ENCODE data around the gene MCU. TPM values are rescaled to one million over a fixed set of nuclear protein-coding genes. Genes with fewer than 3 reads are reported as not detected.

The MCU gene
- total RNA-seq, 1 donor from 2014 or later: 44.7 TPM

- DNase-seq (ENCODE audit: extremely low spot score in 2 of 2): no peak
- Histone ChIP-seq H3K27me3 (no peaks in the 10 kb centered on the region), H3K9me3 (no peaks in the 10 kb centered on the region), H3K27ac (no peak overlapping the region), H3K4me1 (no peaks in the 10 kb centered on the region), H3K4me3 (no peak overlapping the region), H3K36me3 (no peaks in the 10 kb centered on the region)
- TF ChIP-seq CTCF (IDR thresholded peaks at IDR 0.05): no peak
- no peak for TF ChIP-seq POLR2AphosphoS5 (IDR thresholded peaks at IDR 0.05; ENCODE audit: insufficient read depth in 1 of 2, low read depth in 1 of 2)
- no peak for TF ChIP-seq POLR2A (IDR thresholded peaks at IDR 0.05)
- intact Hi-C loops (cut with DNase I): no loop called here
Measured at GRCh38 chr10:72904806-72905205, 212.9 kb downstream of the MCU start.

DNA sequence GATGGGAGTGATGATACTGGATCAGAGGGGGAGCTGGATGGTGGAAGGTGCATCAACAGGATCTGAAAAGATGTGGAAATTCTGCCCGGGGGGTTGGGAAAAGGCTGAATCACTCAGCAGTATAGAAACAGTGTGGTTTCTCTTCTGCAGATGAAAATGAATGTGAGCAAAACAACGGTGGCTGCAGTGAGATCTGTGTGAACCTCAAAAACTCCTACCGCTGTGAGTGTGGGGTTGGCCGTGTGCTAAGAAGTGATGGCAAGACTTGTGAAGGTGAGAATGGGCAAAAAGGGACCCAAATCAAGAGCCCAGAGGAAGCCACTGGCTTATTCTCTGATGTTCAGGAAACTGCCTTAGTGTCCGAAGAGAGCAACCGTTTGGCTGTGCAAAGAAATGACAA lies 214.5 kb downstream of the MCU start:
- Histone ChIP-seq H3K27ac (no peak overlapping the region), H3K4me1 (no peaks in the 10 kb centered on the region), H3K27me3 (no peaks in the 10 kb centered on the region), H3K36me3 (no peaks in the 10 kb centered on the region), H3K9me3 (no peaks in the 10 kb centered on the region), H3K4me3 (no peak overlapping the region)
- DNase-seq (ENCODE audit: extremely low spot score in 2 of 2): no peak
- TF ChIP-seq POLR2A (IDR thresholded peaks at IDR 0.05) (no peak), CTCF (IDR thresholded peaks at IDR 0.05) (no peak), POLR2AphosphoS5 (IDR thresholded peaks at IDR 0.05; ENCODE audit: insufficient read depth in 1 of 2, low read depth in 1 of 2) (no peak)
- intact Hi-C loops (cut with DNase I): no loop called here

- no peak for DNase-seq (ENCODE audit: extremely low spot score in 2 of 2)
- H3K9me3 ChIP-seq: no peaks in the 10 kb centered on the region
- H3K27me3 ChIP-seq: no peaks in the 10 kb centered on the region
- H3K36me3 ChIP-seq: no peaks in the 10 kb centered on the region
- TF ChIP-seq POLR2AphosphoS5 (IDR thresholded peaks at IDR 0.05; ENCODE audit: insufficient read depth in 1 of 2, low read depth in 1 of 2) (no peak), POLR2A (IDR thresholded peaks at IDR 0.05) (no peak), CTCF (IDR thresholded peaks at IDR 0.05) (no peak)
- no peaks in the 10 kb centered on the region for H3K4me1 ChIP-seq
- intact Hi-C loops (cut with DNase I): no loop called here
- H3K27ac ChIP-seq: no peak overlapping the region
- H3K4me3 ChIP-seq: no peak overlapping the region
Measured at GRCh38 chr10:72910705-72911104, 218.8 kb downstream of the MCU start.

DNA sequence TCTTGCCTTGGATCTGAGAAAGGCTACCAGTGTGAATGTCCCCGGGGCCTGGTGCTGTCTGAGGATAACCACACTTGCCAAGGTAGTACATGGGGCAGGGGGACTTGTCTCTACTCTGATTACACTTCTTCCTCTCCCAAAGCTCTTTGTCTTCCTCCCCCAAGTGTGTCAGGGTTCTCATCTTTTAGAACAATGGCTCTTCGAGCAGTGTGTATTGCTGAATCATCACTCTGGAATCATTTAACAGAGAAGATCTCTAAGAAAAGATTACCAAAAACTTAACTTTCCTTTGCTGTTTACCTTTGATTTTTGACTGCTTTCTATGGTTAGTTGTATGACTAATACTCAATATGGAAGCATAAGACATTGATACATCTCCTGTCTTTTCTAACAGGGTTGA lies 219.8 kb downstream of the MCU start:
- Histone ChIP-seq H3K27me3 (no peaks in the 10 kb centered on the region), H3K27ac (no peak overlapping the region), H3K9me3 (no peaks in the 10 kb centered on the region), H3K4me1 (no peaks in the 10 kb centered on the region), H3K36me3 (no peaks in the 10 kb centered on the region), H3K4me3 (no peak overlapping the region)
- no peak for DNase-seq (ENCODE audit: extremely low spot score in 2 of 2)
- TF ChIP-seq CTCF (IDR thresholded peaks at IDR 0.05) (no peak), POLR2A (IDR thresholded peaks at IDR 0.05) (no peak), POLR2AphosphoS5 (IDR thresholded peaks at IDR 0.05; ENCODE audit: insufficient read depth in 1 of 2, low read depth in 1 of 2) (no peak)
- intact Hi-C loops (cut with DNase I): no loop called here

GRCh38 chr10:72912736-72913135 lies 220.8 kb downstream of the MCU start:
- H3K9me3 ChIP-seq: no peaks in the 10 kb centered on the region
- TF ChIP-seq POLR2A (IDR thresholded peaks at IDR 0.05) (no peak), CTCF (IDR thresholded peaks at IDR 0.05) (no peak), POLR2AphosphoS5 (IDR thresholded peaks at IDR 0.05; ENCODE audit: insufficient read depth in 1 of 2, low read depth in 1 of 2) (no peak)
- H3K27me3 ChIP-seq: no peaks in the 10 kb centered on the region
- no peak for DNase-seq (ENCODE audit: extremely low spot score in 2 of 2)
- no peaks in the 10 kb centered on the region for H3K4me1 ChIP-seq
- no peak overlapping the region for H3K4me3 ChIP-seq
- no peak overlapping the region for H3K27ac ChIP-seq
- H3K36me3 ChIP-seq: no peaks in the 10 kb centered on the region
- intact Hi-C loops (cut with DNase I): no loop called here
